ENCODE measurements around the gene SH3GLB2.
"Not testable (repeated sequence)": the region's sequence is repeated elsewhere in the genome, so short reads cannot be mapped to it uniquely, and the experiment has no call there.

The SH3GLB2 gene

GRCh38 chr9:129036923-129037766 is 9.0 kb upstream of the SH3GLB2 start:
- Histone ChIP-seq H3F3A (ENCODE audit: insufficient read depth, low read length) (no peaks in the 10 kb centered on the region), H3K36me3 (ENCODE audit: insufficient read depth, low read length) (peaks cover 17% of the 10 kb centered on the region), H3K9ac (ENCODE audit: low read length) (peak overlapping the region; percentile 89), H3K4me2 (ENCODE audit: low read length) (peak overlapping the region; percentile 98), H3K79me2 (ENCODE audit: insufficient read depth, low read length) (peaks cover 12% of the 10 kb centered on the region), H3K4me3 (ENCODE audit: low read depth, low read length, poor library complexity, severe bottlenecking) (peak overlapping the region; percentile 93), H3K9me3 (ENCODE audit: low read length) (no peaks in the 10 kb centered on the region), H2AFZ (ENCODE audit: low read length) (no peak overlapping the region), H4K20me1 (ENCODE audit: insufficient read depth, low read length) (no peaks in the 10 kb centered on the region), H3K9me2 (ENCODE audit: low read depth, low read length) (no peaks in the 10 kb centered on the region), H3K27ac (ENCODE audit: low read depth, low read length, poor library complexity, severe bottlenecking) (no peak overlapping the region), H3K4me1 (ENCODE audit: insufficient read depth, low read length, severe bottlenecking) (peaks cover 19% of the 10 kb centered on the region), H3K27me3 (ENCODE audit: insufficient read depth, low read length) (no peaks in the 10 kb centered on the region)
- TF ChIP-seq EZH2 (IDR thresholded peaks at IDR 0.05; ENCODE audit: borderline replicate concordance, low read length) (no peak), CTCF (IDR thresholded peaks at IDR 0.05; ENCODE audit: low read length) (no peak)

- Histone ChIP-seq H3K4me2 (ENCODE audit: low read length) (peak within 1 kb of the TSS; percentile 98), H3K9ac (ENCODE audit: low read length) (peak within 1 kb of the TSS; percentile 89), H3F3A (ENCODE audit: insufficient read depth, low read length) (no peaks in the 10 kb centered on the region), H3K79me2 (ENCODE audit: insufficient read depth, low read length) (peaks cover 12% of the 10 kb centered on the region), H3K9me2 (ENCODE audit: low read depth, low read length) (no peaks in the 10 kb centered on the region), H3K9me3 (ENCODE audit: low read length) (no peaks in the 10 kb centered on the region), H3K4me3 (ENCODE audit: low read depth, low read length, poor library complexity, severe bottlenecking) (peak within 1 kb of the TSS; percentile 93), H3K36me3 (ENCODE audit: insufficient read depth, low read length) (peaks cover 9% of the 10 kb centered on the region), H3K4me1 (ENCODE audit: insufficient read depth, low read length, severe bottlenecking) (peaks cover 19% of the 10 kb centered on the region), H3K27me3 (ENCODE audit: insufficient read depth, low read length) (no peaks in the 10 kb centered on the region), H4K20me1 (ENCODE audit: insufficient read depth, low read length) (no peaks in the 10 kb centered on the region), H3K27ac (ENCODE audit: low read depth, low read length, poor library complexity, severe bottlenecking) (peak within 1 kb of the TSS; percentile 17), H2AFZ (ENCODE audit: low read length) (peak within 1 kb of the TSS; percentile 97; the same call in 1 of the 2 replicates)
- TF ChIP-seq EZH2 (IDR thresholded peaks at IDR 0.05; ENCODE audit: borderline replicate concordance, low read length) (no peak), CTCF (IDR thresholded peaks at IDR 0.05; ENCODE audit: low read length) (no peak)
Observed at GRCh38 chr9:129036241-129036922, 8.3 kb upstream of the SH3GLB2 start, which contains the start of gene MIGA2. Gene MIGA2, plus strand, starts transcription at chr9:129036626. Its CDS starts 3,969 bp downstream, at chr9:129040595.

DNA sequence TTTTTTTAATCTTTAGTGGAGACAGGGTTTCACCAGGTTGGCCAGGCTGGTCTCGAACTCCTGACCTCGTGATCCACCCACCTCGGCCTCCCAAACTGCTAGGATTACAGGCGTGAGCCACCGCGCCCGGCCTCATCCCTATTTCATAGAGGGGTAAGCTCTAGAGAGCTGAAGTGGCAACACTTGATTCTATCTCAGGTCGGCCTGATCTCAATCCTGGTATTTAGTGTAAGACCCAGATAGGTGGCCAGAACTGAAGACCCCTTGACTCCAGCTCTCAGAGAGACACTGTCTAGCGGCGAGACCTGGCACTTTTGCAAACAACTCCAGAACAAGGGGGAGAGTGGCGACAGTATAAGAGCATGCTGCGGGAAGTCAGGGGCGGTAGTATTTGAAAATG is 7.7 kb upstream of the SH3GLB2 start:
- H3K4me2 ChIP-seq (ENCODE audit: low read length): peak overlapping the region; percentile 86
- peaks cover 19% of the 10 kb centered on the region for H3K4me1 ChIP-seq (ENCODE audit: insufficient read depth, low read length, severe bottlenecking)
- peak overlapping the region; percentile 97; the same call in 1 of the 2 replicates for H2AFZ ChIP-seq (ENCODE audit: low read length)
- H3K9me2 ChIP-seq (ENCODE audit: low read depth, low read length); H3F3A ChIP-seq (ENCODE audit: insufficient read depth, low read length); H4K20me1 ChIP-seq (ENCODE audit: insufficient read depth, low read length); H3K9me3 ChIP-seq (ENCODE audit: low read length); H3K27me3 ChIP-seq (ENCODE audit: insufficient read depth, low read length); H3K36me3 ChIP-seq (ENCODE audit: insufficient read depth, low read length): not testable (repeated sequence)
- peak overlapping the region; percentile 67 for H3K9ac ChIP-seq (ENCODE audit: low read length)
- peaks cover 12% of the 10 kb centered on the region for H3K79me2 ChIP-seq (ENCODE audit: insufficient read depth, low read length)
- H3K4me3 ChIP-seq (ENCODE audit: low read depth, low read length, poor library complexity, severe bottlenecking): peak overlapping the region; percentile 93
- H3K27ac ChIP-seq (ENCODE audit: low read depth, low read length, poor library complexity, severe bottlenecking): peak overlapping the region; percentile 17

Data from OCI-LY1 (cell line).